T-helper 1 cell treated with Interleukin-12 subunit alpha and Interleukin-12 subunit beta and Interleukin-4 antibody, amounts not matched to agents 30 ng/mL and 1 ng/mL, for 36 hours (primary cell): ENCODE results near the gene DNAJA2. TPM values are rescaled to one million over a fixed set of nuclear protein-coding genes. Genes with fewer than 3 reads are reported as not detected.
"Not testable (repeated sequence)": the region's sequence is repeated elsewhere in the genome, so short reads cannot be mapped to it uniquely, and the experiment has no call there.

Experiments
- intact Hi-C: fragments of 100-400 bp; cut with micrococcal nuclease; formaldehyde crosslinking; loops from one replicate; pipeline ENCODE4 v1.15.1; 2024
- total RNA-seq: library from RNA; stranded (reverse); gene quantifications from 2 replicates; pipeline ENCODE4 v1.2.3, GENCODE V29; 2022

DNAJA2 gene
- 61.4 and 61.8 TPM in 2 replicates for total RNA-seq

- intact Hi-C loops, result loop anchor here (1.0 to 5.0 kb wide), 11 partner anchors 19 to 1638 kb away; partner anchors contain the start of genes C16orf87, ITFG1, ORC6 and PHKB
These were observed at the start of gene DNAJA2 for GRCh38 chr16:46973207-46973995. DNAJA2 (minus strand) TSS chr16:46973674; CDS start chr16:46973572, 102 bp downstream.

- intact Hi-C loops, result no loop called here
These were observed 46.1 kb upstream of the DNAJA2 start for GRCh38 chr16:47019568-47019967.

GRCh38 chr16:47018223-47018891 is 44.9 kb upstream of the DNAJA2 start:
- intact Hi-C loops, result loop anchor here (1.0 kb wide), 2 partner anchors 44 to 71 kb away; no protein-coding TSS in a partner anchor

GRCh38 chr16:47017636-47018035 is 44.2 kb upstream of the DNAJA2 start:
- intact Hi-C loops, result loop anchor here (1.0 kb wide), 2 partner anchors 43 to 70 kb away; no protein-coding TSS in a partner anchor

GRCh38 chr16:47016700-47017133 is 43.2 kb upstream of the DNAJA2 start:
- intact Hi-C loops, result loop anchor here (1.0 kb wide), 1 partner anchor 125 kb away; no protein-coding TSS in a partner anchor

- intact Hi-C loops, result no loop called here
These were observed 40.4 kb upstream of the DNAJA2 start for GRCh38 chr16:47013910-47014309.

- intact Hi-C loops, result no loop called here
These were observed 39.7 kb upstream of the DNAJA2 start for GRCh38 chr16:47013172-47013571.

- intact Hi-C loops, result not testable (repeated sequence)
These were observed 37.3 kb upstream of the DNAJA2 start for GRCh38 chr16:47010812-47011211.

- intact Hi-C loops, result no loop called here
These were observed 35.1 kb upstream of the DNAJA2 start for GRCh38 chr16:47008612-47009011.

- intact Hi-C loops, result no loop called here
These were observed 34.7 kb upstream of the DNAJA2 start for GRCh38 chr16:47008174-47008573.

- intact Hi-C loops, result no loop called here
These were observed 31.2 kb upstream of the DNAJA2 start for GRCh38 chr16:47004652-47005051.

GRCh38 chr16:47000066-47000465 is 26.6 kb upstream of the DNAJA2 start:
- intact Hi-C loops, result not testable (repeated sequence)

- intact Hi-C loops, result no loop called here
These were observed 24.4 kb upstream of the DNAJA2 start for GRCh38 chr16:46997844-46998243.

GRCh38 chr16:46996952-46997458 is 23.5 kb upstream of the DNAJA2 start:
- intact Hi-C loops, result no loop called here

GRCh38 chr16:46996391-46996790 is 22.9 kb upstream of the DNAJA2 start:
- intact Hi-C loops, result no loop called here

GRCh38 chr16:46991729-46992704 is 18.5 kb upstream of the DNAJA2 start:
- intact Hi-C loops, result no loop called here

- intact Hi-C loops, result no loop called here
These were observed 13.4 kb upstream of the DNAJA2 start for GRCh38 chr16:46986896-46987295.

- intact Hi-C loops, result no loop called here
These were observed 13.0 kb upstream of the DNAJA2 start for GRCh38 chr16:46986438-46986837.

- intact Hi-C loops, result no loop called here
These were observed 8.9 kb upstream of the DNAJA2 start for GRCh38 chr16:46982335-46982734.

GRCh38 chr16:46980926-46981325 is 7.5 kb upstream of the DNAJA2 start:
- intact Hi-C loops, result no loop called here

- intact Hi-C loops, result no loop called here
These were observed 3.1 kb upstream of the DNAJA2 start for GRCh38 chr16:46976550-46976949.
